Activated CD8-positive, alpha-beta memory T cell treated with anti-CD3 and anti-CD28 coated beads for 36 hours (primary cell): Measurements from ENCODE around the gene C1GALT1. TPM values are rescaled to one million over a fixed set of nuclear protein-coding genes. Genes with fewer than 3 reads are reported as not detected.

Source experiments
- CTCF ChIA-PET: fragments of 350-600 bp; sonication (Branson Sonifier 250); formaldehyde crosslinking; loops from one replicate; lab custom pipeline; 2021; ENCODE audit warnings: antibody characterized with exemption; lab: Charles Lee
- POLR2A ChIA-PET: fragments of 350-600 bp; sonication (Branson Sonifier 250); formaldehyde crosslinking; loops from one replicate; lab custom pipeline; 2021; ENCODE audit warnings: antibody characterized with exemption; lab: Charles Lee
- total RNA-seq, 2 experiments: library from RNA; stranded (reverse); gene quantifications; one replicate each; pipeline ENCODE4 v1.2.3, GENCODE V29; 2021

The C1GALT1 gene
- total RNA-seq, 2 experiments from 2014 or later: 43.4 to 44.9 TPM

GRCh38 chr7:7257899-7258692 is 75.8 kb downstream of the C1GALT1 start:
- POLR2A ChIA-PET: no interaction called here
- CTCF ChIA-PET: no interaction called here

- ChIA-PET CTCF (no interaction called here), POLR2A (no interaction called here)
These were observed 79.5 kb downstream of the C1GALT1 start for GRCh38 chr7:7261863-7262262.

- ChIA-PET CTCF (no interaction called here), POLR2A (no interaction called here)
These were observed 81.2 kb downstream of the C1GALT1 start for GRCh38 chr7:7263297-7264230.

DNA sequence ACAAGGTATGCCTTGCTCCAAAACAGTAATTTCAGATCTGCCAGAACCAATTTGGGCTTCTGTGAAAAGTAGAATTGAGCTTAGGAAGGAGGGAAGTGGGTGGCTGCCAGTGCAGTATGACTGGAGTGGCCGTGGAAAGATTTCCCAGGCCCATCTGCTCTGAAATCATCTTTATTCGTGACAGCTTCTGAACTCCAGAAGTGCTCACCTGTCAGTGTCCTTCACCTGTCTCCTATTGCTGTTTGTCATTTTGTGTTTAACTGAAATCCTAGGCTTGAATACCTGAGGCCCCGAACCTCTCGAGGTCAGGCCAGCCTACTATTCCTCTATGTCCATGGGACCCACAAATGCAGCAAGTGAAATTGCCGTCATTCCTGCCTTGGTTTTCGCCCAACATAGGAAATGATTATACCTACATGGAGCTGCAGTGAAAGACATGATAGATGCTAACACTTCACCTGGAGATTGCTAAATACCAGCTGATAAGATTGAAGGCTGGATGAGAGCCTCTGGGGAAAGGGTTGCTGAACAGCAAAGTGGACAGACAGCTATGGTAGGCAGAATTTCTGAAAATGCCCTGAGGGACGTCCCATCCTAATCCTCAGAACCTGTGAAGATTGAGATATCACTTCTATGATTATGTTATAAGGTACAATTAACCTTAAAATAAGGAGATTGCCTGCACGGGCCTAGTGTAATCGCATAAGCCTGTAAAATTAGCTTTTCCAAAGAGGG is 82.1 kb downstream of the C1GALT1 start:
- ChIA-PET CTCF (no interaction called here), POLR2A (no interaction called here)

DNA sequence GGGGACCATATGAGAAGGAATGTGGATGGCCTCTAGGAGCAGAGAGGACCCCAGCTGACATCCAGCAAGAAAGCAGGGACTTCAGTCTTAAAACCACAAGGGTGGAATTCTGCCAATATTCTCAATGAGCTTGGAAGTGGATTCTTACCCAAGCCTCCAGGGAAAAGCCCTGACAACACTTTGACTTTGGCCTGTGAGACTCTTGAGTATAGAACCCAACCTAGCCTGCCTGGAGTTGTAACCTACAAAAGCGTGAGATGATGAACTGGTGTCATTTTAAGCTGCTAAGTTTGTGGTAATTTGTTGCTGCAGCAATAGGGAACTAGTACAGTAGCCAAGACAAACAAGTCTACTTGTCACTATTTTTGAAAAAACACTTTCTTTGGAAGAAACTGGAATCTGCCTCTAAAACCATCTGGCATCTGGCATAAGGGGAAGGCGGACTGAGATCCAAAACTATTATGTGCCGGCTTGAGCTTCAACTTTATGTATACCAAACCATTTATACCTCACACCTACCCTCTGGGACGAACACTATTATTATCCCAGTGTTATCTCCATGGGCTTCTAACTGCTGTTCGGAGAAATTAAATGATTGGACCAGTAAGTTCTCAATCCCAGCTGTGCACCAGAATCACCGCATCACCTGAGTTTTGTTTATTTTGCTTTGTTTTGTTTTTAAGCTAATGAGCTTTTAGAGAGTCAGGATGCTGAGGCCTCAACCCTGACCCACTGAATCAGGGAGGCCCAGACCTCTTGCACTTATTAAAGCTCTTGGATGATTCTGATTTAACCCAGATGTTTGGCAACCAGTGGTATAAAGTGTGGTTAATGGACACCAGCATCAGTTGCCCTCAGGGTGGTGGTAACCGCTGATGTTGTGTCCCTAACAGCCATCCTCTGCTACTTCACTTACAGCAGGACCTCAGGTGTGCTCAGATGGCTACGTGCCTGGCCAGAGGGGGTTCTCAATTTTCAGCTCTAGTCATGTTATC is 83.0 kb downstream of the C1GALT1 start:
- CTCF ChIA-PET: no interaction called here
- POLR2A ChIA-PET: interaction anchor here (0.6 kb wide), 1 partner anchor 82 kb away, joined by 3 read pairs; no protein-coding TSS in a partner anchor

DNA sequence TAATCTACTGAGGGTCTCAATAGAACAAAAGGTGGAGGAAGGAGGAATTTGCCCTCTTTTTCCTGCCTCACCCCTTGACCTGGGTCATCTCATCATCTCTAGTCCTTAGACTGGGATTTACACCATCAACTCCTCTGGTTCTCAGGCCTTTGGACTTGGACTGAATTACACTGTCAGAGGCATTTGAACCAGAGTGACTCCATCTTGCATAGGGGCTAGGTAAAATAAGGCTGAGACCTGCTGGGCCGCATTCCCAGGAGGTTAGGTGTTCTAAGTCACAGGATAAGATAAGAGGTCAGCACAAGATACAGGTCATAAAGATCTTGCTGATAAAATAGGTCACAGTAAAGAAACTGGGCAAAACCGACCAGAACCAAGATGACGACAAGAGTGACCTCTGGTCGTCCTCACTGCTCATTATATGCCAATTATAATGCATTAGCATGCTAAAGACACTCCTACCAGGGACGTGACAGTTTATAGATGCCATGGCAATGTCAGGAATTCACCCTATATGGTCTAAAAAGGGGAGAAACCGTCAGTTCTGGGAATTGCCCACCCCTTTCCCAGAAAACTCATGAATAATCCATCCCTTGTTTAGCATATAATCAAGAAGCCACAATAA is 84.0 kb downstream of the C1GALT1 start:
- CTCF ChIA-PET: no interaction called here
- POLR2A ChIA-PET: no interaction called here

DNA sequence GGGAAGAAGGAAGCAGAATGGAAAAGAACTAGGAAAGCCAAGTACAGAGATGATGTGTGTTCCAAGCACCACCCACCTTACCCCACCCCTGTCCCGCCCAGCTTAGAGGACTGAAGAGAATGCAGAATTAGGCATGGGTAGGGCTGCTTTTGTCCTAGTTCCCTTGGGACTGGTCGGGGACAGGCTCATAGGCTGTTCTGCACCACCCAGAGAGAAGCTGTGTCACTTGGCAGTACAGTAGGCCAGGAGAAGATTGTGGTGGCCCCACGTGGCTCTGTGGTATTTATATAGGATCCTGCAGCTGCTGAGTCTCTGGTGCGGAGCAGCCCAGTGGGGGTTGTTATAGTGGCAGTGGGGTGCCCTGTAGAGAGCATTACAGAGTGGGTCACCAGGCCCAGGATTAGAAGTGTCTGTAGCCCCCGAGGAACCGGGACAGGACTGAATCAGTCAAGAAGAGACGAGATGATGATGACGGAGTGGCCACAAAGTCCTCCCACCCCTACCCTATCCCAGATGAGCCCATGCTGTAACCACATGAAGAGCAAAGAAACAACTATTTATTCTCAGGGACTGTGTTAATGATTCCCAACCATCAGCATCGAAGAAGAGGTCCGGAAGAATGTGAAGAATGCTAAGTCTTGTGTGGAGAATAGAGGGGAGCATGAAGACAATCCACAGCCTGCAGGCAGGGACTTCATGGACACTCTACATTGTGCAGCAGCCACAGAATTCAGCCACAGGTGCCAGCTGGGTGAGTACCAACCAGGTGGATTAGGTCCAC is 88.9 kb downstream of the C1GALT1 start:
- CTCF ChIA-PET: no interaction called here
- POLR2A ChIA-PET: interaction anchor here (0.6 kb wide), 1 partner anchor 154 kb away, joined by 3 read pairs; no protein-coding TSS in a partner anchor

DNA sequence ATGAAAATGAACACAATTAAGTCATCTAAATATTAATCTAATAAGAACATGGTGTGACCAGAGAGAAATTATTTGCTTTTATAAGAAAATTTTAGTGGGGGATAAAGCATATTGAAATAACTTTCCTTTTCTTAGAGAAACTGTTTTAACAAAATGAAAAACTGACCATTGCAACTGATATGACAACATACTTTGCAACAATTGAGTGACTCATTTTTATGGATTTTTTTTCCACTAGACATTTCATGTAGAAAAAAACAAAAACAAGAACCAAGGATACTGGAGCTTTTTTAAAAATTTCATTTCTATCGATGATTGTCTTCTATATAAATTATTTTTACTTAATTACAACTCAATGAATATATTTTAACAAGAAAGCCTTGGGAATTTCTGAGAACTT is 90.0 kb downstream of the C1GALT1 start:
- CTCF ChIA-PET: no interaction called here
- POLR2A ChIA-PET: no interaction called here

GRCh38 chr7:7274782-7275181 is 92.4 kb downstream of the C1GALT1 start:
- CTCF ChIA-PET: no interaction called here
- POLR2A ChIA-PET: no interaction called here

DNA sequence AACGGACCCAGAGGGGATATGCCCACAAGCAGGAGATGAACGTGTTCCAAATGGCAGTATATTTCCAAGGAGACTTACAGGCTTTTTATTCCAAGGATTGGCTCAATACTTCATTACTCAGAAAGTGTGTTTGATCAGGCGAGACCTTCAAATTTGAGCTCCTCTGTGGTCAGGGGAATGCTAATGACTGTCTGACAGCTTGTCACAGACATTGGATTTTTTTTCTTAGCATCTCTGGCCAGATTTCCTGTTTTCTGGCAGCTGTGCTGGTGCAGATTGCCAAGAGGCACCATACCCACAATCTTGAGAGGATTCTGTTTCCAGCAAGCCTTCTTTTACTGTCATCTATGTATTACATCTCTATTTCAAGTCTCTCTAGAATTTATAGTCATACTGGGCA is 93.8 kb downstream of the C1GALT1 start:
- ChIA-PET POLR2A (no interaction called here), CTCF (no interaction called here)

GRCh38 chr7:7290429-7291122 is 108.2 kb downstream of the C1GALT1 start:
- CTCF ChIA-PET: no interaction called here
- POLR2A ChIA-PET: no interaction called here

GRCh38 chr7:7292085-7292484 is 109.7 kb downstream of the C1GALT1 start:
- POLR2A ChIA-PET: no interaction called here
- CTCF ChIA-PET: no interaction called here

DNA sequence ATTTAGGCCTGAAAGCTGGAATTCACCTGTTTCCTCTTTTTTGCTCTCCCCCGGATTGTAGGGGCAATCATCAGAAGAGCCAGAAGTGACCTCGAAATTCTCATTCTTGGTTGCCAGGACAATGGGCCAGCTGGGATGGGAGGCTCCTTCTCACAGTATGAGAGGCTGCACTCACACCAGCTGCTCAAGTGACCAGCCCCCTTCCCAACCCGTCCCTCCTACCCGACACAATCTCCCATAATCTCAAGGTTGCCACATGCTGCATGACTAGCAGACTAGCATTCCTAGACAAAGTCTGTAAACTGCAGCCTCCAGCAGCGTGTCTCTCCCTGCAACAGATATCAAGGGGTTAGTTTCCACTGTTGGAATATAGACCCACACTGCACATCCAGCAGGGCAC is 110.3 kb downstream of the C1GALT1 start:
- POLR2A ChIA-PET: no interaction called here
- CTCF ChIA-PET: no interaction called here

- CTCF ChIA-PET: no interaction called here
- POLR2A ChIA-PET: no interaction called here
These were observed 110.7 kb downstream of the C1GALT1 start for GRCh38 chr7:7293092-7293491.

- ChIA-PET POLR2A (no interaction called here), CTCF (no interaction called here)
These were observed 112.6 kb downstream of the C1GALT1 start for GRCh38 chr7:7294911-7295310.
